HG02763 (cell line): ENCODE measurements around the gene TGM2.

Source experiments
- ATAC-seq: cut with Tn5 transposase; IDR thresholded peaks from one replicate; pipeline ENCODE4 v1.9.1; 2021; ENCODE audit warnings: mild to moderate bottlenecking, moderate library complexity; ENCODE audit not compliant: unreplicated experiment

TGM2 gene

DNA sequence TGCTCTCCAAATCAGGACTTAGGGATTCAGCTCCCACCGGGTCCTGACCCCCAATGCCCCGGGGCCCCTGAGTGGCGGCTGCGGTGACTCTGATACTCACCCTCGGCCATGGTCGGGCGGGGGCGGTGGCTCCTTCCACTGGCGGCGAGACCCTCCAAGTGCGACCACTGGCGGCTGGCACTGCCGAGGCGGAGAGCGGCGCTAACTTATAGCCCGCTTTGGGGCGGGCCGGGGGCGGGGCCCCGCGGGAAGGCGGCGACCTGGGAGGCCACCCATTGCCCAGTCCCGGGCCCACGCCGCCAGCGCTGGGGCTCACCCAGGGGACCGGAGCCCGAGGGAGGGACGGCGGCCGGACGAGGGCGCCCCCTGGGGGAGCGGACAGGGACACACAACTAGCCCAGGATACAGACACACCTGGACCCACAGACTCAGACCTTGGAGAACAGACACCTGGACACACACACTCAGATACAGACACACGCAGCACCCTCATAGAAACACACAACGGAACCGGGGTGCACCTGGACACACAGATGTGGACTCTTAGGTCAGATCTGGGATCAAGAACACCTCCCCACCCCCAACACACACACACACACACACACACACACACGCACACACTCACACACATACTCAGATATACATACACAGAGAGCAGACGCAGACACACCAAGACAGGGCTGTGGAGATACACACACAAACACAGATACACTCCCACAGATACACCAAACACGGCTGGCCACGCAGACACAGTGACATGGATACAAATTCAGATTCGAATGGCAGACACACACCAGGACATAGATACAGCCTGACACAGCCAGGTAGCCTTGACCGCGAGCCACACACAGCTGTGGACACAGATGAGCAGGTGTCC is at the start of gene TGM2:
TGM2 (minus strand) TSS at position 182 of the 877 bp plus-strand sequence; CDS start at position 110, 72 bp downstream.
- ATAC-seq = peak; percentile 73

DNA sequence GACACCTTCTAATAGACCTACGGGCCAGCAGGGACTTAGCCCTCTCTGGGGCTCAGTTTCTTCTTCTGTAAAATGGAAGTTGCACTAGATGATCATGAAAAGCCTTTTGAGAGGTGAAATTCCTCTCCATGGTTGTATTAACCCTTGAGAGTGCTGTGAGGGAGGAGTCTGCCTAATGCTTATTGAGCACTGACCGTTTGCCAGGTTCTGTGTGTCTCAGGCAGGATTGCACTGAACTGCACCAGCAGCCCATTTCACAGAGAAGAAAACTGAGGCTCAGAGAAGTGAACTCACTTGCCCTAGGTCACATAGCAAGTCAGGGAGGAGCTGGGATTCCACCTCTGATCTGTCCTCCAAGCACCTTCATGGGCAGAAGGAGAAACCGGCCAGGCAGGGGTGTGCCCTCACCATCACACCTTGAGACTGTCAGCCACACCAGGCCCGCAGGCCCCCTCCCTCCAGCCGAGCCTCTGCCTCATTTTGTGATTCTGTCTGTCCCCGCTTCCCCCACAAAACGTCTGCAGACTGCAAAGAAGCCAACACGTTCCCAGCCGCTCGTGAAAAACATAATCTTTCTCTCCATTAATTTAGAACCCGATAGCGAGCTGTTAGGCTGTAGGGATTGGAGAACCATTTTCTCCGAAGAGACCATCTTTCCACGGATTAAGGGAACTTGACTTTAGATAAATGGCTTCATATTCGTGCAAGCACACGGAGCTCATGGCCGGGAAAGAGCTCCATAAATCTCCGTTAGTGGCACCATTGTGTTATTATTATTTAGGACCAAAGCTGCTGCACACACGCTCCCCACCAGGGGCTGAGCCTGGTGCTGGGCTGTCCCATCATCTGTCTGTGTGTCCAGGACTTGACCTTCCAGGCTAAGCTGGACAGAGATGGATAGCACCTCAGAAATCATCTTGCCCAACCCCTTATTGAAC is 49.5 kb upstream of the TGM2 start:
- no peak for ATAC-seq

DNA sequence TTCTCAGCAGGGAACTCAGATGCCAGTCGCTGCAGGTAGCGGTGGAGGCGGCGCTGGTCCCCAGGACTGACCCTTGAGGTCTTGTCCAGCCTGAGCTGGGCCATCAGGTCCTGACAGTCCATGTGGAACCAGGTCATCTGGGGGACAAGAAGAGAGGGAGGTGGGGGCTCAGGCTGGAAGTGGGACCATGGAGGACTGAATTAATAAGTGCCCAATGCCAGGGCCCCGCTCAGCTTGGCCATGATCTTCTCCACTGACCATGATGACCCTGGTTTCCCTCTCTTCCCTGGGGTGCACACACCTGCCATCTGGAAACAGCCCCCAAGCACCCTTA is 48.5 kb upstream of the TGM2 start:
- ATAC-seq = no peak

- no peak for ATAC-seq
Measured at GRCh38 chr20:38212806-38213606, 47.9 kb upstream of the TGM2 start.

DNA sequence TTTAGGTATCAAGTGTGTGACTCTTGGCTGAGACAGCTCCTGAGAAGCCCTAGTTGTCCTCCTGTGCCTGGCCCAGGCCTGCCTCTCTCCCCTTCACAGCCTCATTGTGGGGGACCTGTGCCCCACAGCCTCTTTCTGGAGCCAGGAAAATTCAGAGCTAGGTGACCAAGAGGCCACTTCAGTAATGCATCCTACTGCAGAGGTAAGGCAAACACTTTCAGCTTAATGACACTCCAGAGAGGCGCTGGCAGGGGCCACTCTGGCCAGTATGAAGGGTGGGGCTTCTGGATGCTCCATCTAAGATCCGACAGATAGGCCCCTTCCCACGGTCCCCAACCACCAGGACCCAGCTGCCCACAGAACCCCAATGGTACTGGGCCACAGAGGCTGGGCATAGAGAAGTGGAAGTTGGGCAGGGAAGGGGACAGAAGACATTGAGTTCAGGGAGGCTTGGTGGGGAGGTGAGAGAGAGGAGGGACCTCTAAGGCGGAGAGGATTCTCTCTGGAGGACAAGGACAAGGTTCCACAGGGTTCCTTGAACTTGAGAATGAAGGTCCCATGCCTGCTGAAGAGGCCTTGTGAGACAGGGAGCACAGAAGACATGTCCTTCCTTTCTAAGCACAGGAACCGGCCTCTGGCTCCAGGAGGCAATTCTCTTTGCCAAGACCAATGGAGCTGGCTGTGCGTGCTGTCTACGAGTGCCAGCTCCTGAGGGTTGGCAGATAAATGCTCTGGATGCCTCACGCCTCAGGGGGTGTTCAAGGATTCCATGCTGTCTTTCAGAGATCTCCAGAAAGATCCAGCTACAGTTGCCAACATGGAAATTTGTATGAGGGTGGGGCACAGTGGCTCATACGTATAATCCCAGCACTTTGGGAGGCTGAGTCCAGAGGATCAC is 46.4 kb upstream of the TGM2 start:
- no peak for ATAC-seq

DNA sequence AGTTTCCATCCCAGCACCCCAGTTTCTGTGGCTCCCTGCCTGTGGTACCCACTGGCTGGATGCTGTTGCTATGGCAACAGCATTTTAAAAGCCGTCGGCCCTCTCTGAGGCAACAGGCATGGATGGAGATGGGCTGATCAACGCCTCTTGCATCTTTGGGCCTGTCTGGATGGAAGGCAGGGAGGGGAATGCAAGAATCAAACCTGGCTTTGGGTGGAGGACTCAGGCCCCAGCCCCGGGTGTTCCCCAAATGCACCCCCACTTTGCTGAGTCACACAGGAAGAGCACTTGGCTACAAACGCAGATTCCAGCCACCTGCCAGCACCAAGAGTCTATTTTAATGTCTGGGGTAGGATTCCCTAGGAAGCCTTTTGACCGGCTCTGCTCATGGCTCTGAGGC is 45.7 kb upstream of the TGM2 start:
- no peak for ATAC-seq

DNA sequence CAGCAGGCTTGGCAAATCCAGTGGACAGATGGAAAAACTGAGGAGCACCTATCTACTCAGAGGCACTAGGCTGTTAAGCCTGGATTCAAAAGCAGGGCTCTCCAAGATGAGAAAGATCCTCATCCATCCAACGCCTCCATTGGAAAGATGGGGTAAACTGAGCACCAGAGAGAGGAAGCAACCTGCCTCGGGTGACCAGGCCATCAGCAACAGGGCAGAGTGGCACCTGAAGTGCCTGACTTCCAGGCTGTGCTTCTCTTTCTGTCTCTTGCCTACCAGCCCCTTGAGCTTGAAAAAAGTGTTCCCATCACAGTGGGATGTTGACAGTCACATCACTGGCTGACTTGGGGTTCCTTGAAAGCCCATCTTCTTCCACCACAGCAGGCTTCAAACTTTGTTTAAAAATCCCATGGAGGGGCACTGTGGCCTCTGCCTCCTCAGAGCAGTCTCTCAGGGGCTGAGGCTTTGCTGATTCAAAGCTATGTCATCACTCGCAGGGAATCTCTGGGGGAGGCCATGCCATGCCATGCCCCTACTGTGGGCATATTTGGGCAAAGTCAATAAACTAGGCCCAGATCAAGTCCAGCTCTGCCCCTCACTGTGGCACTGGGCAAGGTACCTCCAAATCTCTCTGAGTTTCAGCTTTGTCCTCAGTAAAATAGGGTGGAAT is 44.8 kb upstream of the TGM2 start:
- ATAC-seq = no peak

- no peak for ATAC-seq
Measured at GRCh38 chr20:38209054-38209675, 44.1 kb upstream of the TGM2 start.

- ATAC-seq = no peak
Measured at GRCh38 chr20:38208523-38208922, 43.5 kb upstream of the TGM2 start.

- ATAC-seq = no peak
Measured at GRCh38 chr20:38208088-38208487, 43.0 kb upstream of the TGM2 start.

GRCh38 chr20:38207621-38208020 is 42.6 kb upstream of the TGM2 start:
- ATAC-seq = no peak

GRCh38 chr20:38205001-38205400 is 39.9 kb upstream of the TGM2 start:
- ATAC-seq = no peak

GRCh38 chr20:38203981-38204357 is 38.9 kb upstream of the TGM2 start:
- no peak for ATAC-seq

DNA sequence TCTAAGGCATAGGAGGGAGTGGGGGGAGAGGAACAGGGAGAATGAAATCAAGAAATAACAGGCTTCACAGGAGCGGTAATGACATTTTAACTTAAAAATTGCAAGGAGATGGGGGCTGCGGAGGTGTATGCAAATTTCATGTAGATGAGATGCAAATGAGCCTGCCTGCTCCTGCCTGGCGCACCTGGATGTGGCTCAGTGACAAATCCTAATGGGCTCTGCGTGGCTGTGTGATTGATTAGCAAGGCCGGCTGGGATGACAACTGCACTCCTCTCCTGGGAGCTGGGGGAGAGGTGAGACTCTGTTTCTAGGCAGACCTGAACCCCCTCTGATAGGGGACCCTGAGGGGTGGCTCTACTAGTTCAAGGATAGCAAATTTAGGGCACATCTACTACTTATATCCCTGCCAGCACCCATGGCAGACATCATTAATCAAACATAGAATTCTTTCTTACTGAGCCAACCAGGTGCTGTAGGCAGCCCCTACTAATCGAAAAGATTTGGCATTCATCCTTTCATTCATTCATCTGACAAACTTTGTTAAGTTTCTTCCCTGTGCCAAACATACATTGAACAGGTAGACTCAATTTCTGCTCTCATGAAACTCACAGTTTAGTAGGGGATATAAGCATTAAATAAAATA is 38.4 kb upstream of the TGM2 start:
- no peak for ATAC-seq

DNA sequence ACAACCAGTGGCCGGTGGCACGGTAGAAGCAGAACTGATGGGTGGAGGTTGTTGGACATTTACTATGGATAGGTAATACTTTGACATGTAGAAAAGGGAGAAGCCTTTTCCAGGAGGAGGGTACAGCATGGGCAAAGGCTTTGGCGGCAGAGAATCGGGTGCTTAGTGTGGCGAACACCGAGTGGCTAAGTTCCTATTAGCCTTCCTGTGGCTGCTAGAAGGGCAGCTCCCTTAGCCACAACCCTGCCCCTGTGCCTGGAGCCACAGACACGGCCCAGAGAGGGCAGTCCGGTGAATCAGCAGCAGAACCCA is 37.9 kb upstream of the TGM2 start:
- no peak for ATAC-seq

DNA sequence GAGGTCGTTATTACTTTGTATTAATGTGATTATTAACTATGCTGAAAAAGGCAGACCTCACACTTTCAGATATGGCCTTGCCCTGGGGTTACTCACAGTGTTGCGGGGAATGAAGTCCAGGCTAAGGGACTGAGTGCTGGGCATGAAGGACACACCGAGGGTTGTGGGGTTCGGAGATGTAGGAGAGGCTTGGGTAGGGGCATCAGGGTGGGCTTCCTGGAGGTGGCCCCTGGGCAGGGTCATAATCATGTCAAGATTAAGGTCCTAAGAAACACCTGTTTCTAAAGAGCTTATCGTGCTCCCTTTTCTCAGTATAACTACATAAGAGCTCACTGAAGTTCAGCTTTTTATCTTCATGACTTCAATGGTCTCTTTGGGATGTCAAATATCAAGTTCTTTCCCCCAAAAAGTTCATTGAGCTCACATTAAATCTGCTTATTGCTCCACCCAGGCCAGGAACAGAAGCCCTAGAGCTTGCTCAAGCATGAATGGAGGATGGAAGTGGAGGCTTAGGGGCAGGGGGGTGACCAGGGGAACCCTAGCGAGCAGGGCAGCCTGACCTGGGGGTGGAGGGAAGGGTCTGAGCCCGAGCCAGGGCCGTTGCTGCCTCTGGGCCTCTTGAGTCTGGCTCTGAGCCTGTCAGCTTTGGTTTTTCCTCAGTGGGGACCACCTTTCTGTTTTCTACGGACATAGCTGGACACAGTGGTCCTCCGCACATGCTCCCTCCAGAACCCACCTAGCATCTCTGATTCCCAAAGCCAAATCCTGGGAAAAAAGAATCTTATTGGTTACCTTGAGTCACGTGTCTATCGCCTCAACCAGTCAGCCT is 37.3 kb upstream of the TGM2 start:
- ATAC-seq = no peak

GRCh38 chr20:38201356-38201755 is 36.3 kb upstream of the TGM2 start:
- ATAC-seq = no peak

- ATAC-seq = no peak
Measured at GRCh38 chr20:38200646-38201045, 35.6 kb upstream of the TGM2 start.
